ENCODE results near the gene GNAQ.

Gene GNAQ

DNA sequence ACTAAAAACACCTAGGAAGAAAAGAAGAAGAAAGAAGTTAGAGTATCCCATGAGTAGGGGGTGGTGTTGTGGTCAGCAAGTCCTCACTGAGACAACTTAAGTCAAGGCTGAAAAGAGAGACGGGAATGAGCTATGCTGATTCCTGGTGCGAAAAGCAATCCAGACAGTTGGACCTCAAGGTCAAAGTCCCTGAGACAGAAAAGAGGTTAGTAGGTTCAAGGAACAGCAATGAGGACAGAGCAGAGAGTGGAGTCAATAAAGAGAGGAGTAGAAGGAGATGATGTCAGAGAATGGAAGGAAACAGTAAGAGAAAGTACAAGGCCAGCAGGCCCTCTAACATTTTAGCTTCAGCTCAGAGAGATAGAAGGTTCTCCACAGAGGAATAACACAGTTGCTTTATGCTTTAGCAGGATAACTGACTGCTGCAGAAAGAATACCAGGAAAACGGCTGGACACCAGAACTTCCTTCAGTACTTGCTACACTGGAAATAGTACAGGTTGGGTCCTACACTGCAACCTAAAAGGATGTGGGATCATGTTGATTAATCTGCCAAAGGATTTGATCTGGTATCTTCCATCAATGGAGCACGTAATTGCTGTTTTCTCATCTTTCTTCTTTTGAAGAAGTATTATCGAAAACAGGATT lies 43.6 kb downstream of the GNAQ start:
- H3K4me3 ChIP-seq (ENCODE audit: low read depth, low read length): no peak overlapping the region
- H3K27me3 ChIP-seq (ENCODE audit: insufficient read depth, low read length): no peaks in the 10 kb centered on the region
- no peak overlapping the region for H2AFZ ChIP-seq (ENCODE audit: low read length, unreplicated experiment)
- no peak overlapping the region for H3K27ac ChIP-seq (ENCODE audit: low read depth, low read length)
- peaks cover 6% of the 10 kb centered on the region; the same call in 1 of the 2 replicates for H3K36me3 ChIP-seq (ENCODE audit: insufficient read depth, low read length)
- H3K79me2 ChIP-seq (ENCODE audit: control insufficient read depth, insufficient read depth, low read length, unreplicated experiment): peaks cover 47% of the 10 kb centered on the region
- peaks cover 4% of the 10 kb centered on the region for H3K4me1 ChIP-seq (ENCODE audit: control insufficient read depth, insufficient read depth, low read length, unreplicated experiment)

DNA sequence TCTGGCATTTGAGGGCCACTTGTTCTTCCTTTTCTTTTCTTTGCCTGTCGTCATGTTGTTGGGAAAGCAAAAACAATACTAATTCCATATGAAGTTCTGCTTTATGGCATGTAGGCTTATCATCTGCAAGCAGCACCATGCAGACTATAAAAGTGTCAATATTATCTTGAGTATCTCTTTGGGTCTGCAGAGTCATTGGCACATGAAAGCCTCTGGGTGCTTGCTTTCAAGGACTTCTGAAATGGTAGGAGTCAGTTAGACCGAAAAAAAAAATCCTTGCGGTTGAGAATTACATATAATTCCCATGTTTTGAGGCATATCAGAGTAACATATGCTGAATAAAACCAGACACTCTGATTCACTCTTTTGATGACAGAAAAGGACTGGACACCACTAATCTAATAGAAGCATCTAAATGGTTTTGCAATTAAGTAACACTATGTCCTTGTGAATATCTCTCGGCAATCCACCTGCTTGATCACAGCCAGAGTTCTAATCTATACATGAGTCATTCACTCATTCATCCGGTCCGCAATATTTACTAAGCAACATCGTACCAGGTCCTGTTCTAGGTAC lies 44.4 kb downstream of the GNAQ start:
- H3K79me2 ChIP-seq (ENCODE audit: control insufficient read depth, insufficient read depth, low read length, unreplicated experiment): peaks cover 46% of the 10 kb centered on the region
- H3K27ac ChIP-seq (ENCODE audit: low read depth, low read length): no peak overlapping the region

DNA sequence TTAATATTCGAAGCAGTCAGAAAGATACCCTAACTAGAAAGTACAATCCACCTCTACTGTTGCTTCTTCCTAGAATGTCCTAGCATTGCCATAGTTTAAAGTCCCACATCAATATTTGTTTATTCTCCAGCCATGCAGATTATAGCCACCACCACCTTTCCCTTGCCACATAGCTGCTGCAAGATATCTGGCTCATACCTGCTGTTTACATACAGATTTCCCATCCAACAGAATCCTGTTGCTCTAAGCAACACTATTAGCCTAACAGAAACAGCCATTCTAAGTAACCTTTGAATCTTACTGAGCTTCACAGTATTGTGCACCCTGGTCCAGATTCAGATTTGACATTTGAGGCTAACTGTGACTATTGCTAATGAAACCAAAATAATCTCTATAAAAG lies 45.6 kb downstream of the GNAQ start:
- peaks cover 49% of the 10 kb centered on the region for H3K79me2 ChIP-seq (ENCODE audit: control insufficient read depth, insufficient read depth, low read length, unreplicated experiment)
- no peak overlapping the region for H3K27ac ChIP-seq (ENCODE audit: low read depth, low read length)
- H3K4me1 ChIP-seq (ENCODE audit: control insufficient read depth, insufficient read depth, low read length, unreplicated experiment): peaks cover 17% of the 10 kb centered on the region
- H3K4me3 ChIP-seq (ENCODE audit: low read depth, low read length): no peak overlapping the region
- H2AFZ ChIP-seq (ENCODE audit: low read length, unreplicated experiment): no peak overlapping the region
- H3K27me3 ChIP-seq (ENCODE audit: insufficient read depth, low read length): no peaks in the 10 kb centered on the region
- no peaks in the 10 kb centered on the region for H3K36me3 ChIP-seq (ENCODE audit: insufficient read depth, low read length)

More for the DNA sequence above, 44.4 kb downstream of the GNAQ start:
- Histone ChIP-seq H3K4me3 (ENCODE audit: low read depth, low read length) (no peak overlapping the region), H2AFZ (ENCODE audit: low read length, unreplicated experiment) (no peak overlapping the region), H3K4me1 (ENCODE audit: control insufficient read depth, insufficient read depth, low read length, unreplicated experiment) (peaks cover 5% of the 10 kb centered on the region), H3K27me3 (ENCODE audit: insufficient read depth, low read length) (no peaks in the 10 kb centered on the region), H3K36me3 (ENCODE audit: insufficient read depth, low read length) (peaks cover 5% of the 10 kb centered on the region; the same call in 1 of the 2 replicates)

- peaks cover 50% of the 10 kb centered on the region for H3K79me2 ChIP-seq (ENCODE audit: control insufficient read depth, insufficient read depth, low read length, unreplicated experiment)
Observed at GRCh38 chr9:77983320-77983662, 48.3 kb downstream of the GNAQ start.

GRCh38 chr9:77982581-77983319 lies 48.9 kb downstream of the GNAQ start:
- no peaks in the 10 kb centered on the region for H3K27me3 ChIP-seq (ENCODE audit: insufficient read depth, low read length)
- no peak overlapping the region for H2AFZ ChIP-seq (ENCODE audit: low read length, unreplicated experiment)
- peaks cover 49% of the 10 kb centered on the region for H3K79me2 ChIP-seq (ENCODE audit: control insufficient read depth, insufficient read depth, low read length, unreplicated experiment)
- no peak overlapping the region for H3K27ac ChIP-seq (ENCODE audit: low read depth, low read length)
- H3K36me3 ChIP-seq (ENCODE audit: insufficient read depth, low read length): no peaks in the 10 kb centered on the region
- no peak overlapping the region for H3K4me3 ChIP-seq (ENCODE audit: low read depth, low read length)
- H3K4me1 ChIP-seq (ENCODE audit: control insufficient read depth, insufficient read depth, low read length, unreplicated experiment): peaks cover 38% of the 10 kb centered on the region

More at GRCh38 chr9:77983320-77983662, 48.3 kb downstream of the GNAQ start:
- Histone ChIP-seq H2AFZ (ENCODE audit: low read length, unreplicated experiment) (no peak overlapping the region), H3K4me1 (ENCODE audit: control insufficient read depth, insufficient read depth, low read length, unreplicated experiment) (peaks cover 32% of the 10 kb centered on the region), H3K4me3 (ENCODE audit: low read depth, low read length) (no peak overlapping the region), H3K36me3 (ENCODE audit: insufficient read depth, low read length) (no peaks in the 10 kb centered on the region), H3K27me3 (ENCODE audit: insufficient read depth, low read length) (no peaks in the 10 kb centered on the region), H3K27ac (ENCODE audit: low read depth, low read length) (no peak overlapping the region)

GRCh38 chr9:77981907-77982306 lies 49.7 kb downstream of the GNAQ start:
- H3K27ac ChIP-seq (ENCODE audit: low read depth, low read length): peak overlapping the region; percentile 70
- peaks cover 44% of the 10 kb centered on the region for H3K4me1 ChIP-seq (ENCODE audit: control insufficient read depth, insufficient read depth, low read length, unreplicated experiment)
- peaks cover 48% of the 10 kb centered on the region for H3K79me2 ChIP-seq (ENCODE audit: control insufficient read depth, insufficient read depth, low read length, unreplicated experiment)
- no peak overlapping the region for H2AFZ ChIP-seq (ENCODE audit: low read length, unreplicated experiment)
- no peaks in the 10 kb centered on the region for H3K36me3 ChIP-seq (ENCODE audit: insufficient read depth, low read length)
- no peaks in the 10 kb centered on the region for H3K27me3 ChIP-seq (ENCODE audit: insufficient read depth, low read length)
- no peak overlapping the region for H3K4me3 ChIP-seq (ENCODE audit: low read depth, low read length)

- peaks cover 48% of the 10 kb centered on the region for H3K79me2 ChIP-seq (ENCODE audit: control insufficient read depth, insufficient read depth, low read length, unreplicated experiment)
- no peak overlapping the region for H2AFZ ChIP-seq (ENCODE audit: low read length, unreplicated experiment)
- peaks cover 44% of the 10 kb centered on the region for H3K4me1 ChIP-seq (ENCODE audit: control insufficient read depth, insufficient read depth, low read length, unreplicated experiment)
Observed at GRCh38 chr9:77981332-77981731, 50.3 kb downstream of the GNAQ start.

DNA sequence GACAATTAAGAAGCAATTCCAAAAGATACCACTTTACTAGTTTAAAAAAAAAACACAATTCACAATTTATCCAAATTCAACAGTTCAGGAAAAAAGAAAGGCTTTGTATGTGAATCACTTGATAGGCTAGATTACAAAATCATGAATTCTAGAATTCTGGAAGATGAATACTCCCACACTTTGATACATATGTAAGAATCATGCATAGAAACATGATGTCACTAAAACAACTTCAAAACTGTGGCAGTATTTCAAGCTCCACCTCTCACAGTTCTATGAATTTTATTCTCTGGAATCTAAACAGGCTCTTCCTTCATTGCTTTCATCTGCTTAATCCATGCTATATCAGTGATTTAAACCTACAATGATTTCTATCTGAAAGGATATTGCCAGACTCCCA lies 51.0 kb downstream of the GNAQ start:
- H3K4me1 ChIP-seq (ENCODE audit: control insufficient read depth, insufficient read depth, low read length, unreplicated experiment): peaks cover 44% of the 10 kb centered on the region
- H3K4me3 ChIP-seq (ENCODE audit: low read depth, low read length): 0 out of 2 replicates have a peak overlapping the region, but pooled peaks have one; percentile 19
- H3K27ac ChIP-seq (ENCODE audit: low read depth, low read length): peak overlapping the region; percentile 70
- no peak overlapping the region for H2AFZ ChIP-seq (ENCODE audit: low read length, unreplicated experiment)
- H3K27me3 ChIP-seq (ENCODE audit: insufficient read depth, low read length): no peaks in the 10 kb centered on the region
- H3K79me2 ChIP-seq (ENCODE audit: control insufficient read depth, insufficient read depth, low read length, unreplicated experiment): peaks cover 42% of the 10 kb centered on the region
- no peaks in the 10 kb centered on the region for H3K36me3 ChIP-seq (ENCODE audit: insufficient read depth, low read length)

More at GRCh38 chr9:77981332-77981731, 50.3 kb downstream of the GNAQ start:
- Histone ChIP-seq H3K27ac (ENCODE audit: low read depth, low read length) (peak overlapping the region; percentile 70), H3K27me3 (ENCODE audit: insufficient read depth, low read length) (no peaks in the 10 kb centered on the region), H3K36me3 (ENCODE audit: insufficient read depth, low read length) (no peaks in the 10 kb centered on the region), H3K4me3 (ENCODE audit: low read depth, low read length) (peak overlapping the region; percentile 19; the same call in 1 of the 2 replicates)

DNA sequence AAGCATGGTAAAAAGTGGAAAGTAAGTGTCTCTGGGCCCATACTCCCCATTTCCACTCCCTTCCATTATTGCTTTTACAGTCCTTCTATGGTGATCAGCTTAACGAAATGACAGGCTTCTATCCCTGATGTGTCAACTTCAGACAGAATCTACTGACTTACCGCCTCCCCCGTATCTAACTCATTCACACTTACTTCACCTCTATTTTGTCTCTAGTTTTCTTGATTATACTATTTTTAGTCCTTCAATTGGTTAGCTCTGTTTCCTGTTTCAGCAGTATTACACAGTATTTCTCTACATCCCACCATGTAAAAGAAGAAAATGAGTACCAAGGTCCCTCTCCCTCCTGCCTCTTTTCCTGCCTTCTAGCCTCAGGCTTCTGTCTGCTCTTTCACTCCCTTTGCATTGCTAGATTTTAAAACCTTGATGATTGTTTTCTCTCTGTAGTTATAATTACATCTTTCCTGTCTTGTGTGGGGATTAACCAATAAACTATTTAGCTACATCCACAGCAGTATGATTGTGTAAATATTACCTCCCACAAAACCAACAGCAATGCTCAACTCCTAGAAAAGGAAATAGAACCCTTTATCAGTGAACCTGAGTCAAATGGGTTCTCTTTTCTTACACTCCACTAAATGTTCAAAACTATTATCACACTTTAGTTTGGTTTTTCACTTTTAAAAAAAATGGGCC lies 53.4 kb downstream of the GNAQ start:
- Histone ChIP-seq H3K36me3 (ENCODE audit: insufficient read depth, low read length) (no peaks in the 10 kb centered on the region), H3K79me2 (ENCODE audit: control insufficient read depth, insufficient read depth, low read length, unreplicated experiment) (peaks cover 55% of the 10 kb centered on the region), H2AFZ (ENCODE audit: low read length, unreplicated experiment) (no peak overlapping the region), H3K27me3 (ENCODE audit: insufficient read depth, low read length) (no peaks in the 10 kb centered on the region), H3K4me3 (ENCODE audit: low read depth, low read length) (no peak overlapping the region), H3K27ac (ENCODE audit: low read depth, low read length) (peak overlapping the region; percentile 21; the same call in 1 of the 2 replicates), H3K4me1 (ENCODE audit: control insufficient read depth, insufficient read depth, low read length, unreplicated experiment) (peaks cover 44% of the 10 kb centered on the region)

GRCh38 chr9:77977210-77977611 lies 54.4 kb downstream of the GNAQ start:
- Histone ChIP-seq H3K36me3 (ENCODE audit: insufficient read depth, low read length) (no peaks in the 10 kb centered on the region), H3K27ac (ENCODE audit: low read depth, low read length) (peak overlapping the region; percentile 1; the same call in 1 of the 2 replicates), H3K27me3 (ENCODE audit: insufficient read depth, low read length) (no peaks in the 10 kb centered on the region), H2AFZ (ENCODE audit: low read length, unreplicated experiment) (no peak overlapping the region), H3K79me2 (ENCODE audit: control insufficient read depth, insufficient read depth, low read length, unreplicated experiment) (peaks cover 62% of the 10 kb centered on the region), H3K4me3 (ENCODE audit: low read depth, low read length) (no peak overlapping the region), H3K4me1 (ENCODE audit: control insufficient read depth, insufficient read depth, low read length, unreplicated experiment) (peaks cover 43% of the 10 kb centered on the region)

Data from ACC112 (cell line).